HUES48 (cell line): Measurements from ENCODE around the gene CNTF.

Source experiments
- H3K27ac ChIP-seq: one replicate; pipeline ENCODE4 v1.7.0; 2013; ENCODE audit warnings: low read depth, low read length, inconsistent platforms
- H3K27me3 ChIP-seq: 2 replicates; pipeline ENCODE4 v1.6.1; 2013; ENCODE audit warnings: mild to moderate bottlenecking, low read length; ENCODE audit not compliant: control insufficient read depth, insufficient read depth
- H3K36me3 ChIP-seq: 2 replicates; pipeline ENCODE4 v1.6.1; 2013; ENCODE audit warnings: low read length; ENCODE audit not compliant: control insufficient read depth, insufficient read depth
- H3K4me1 ChIP-seq: 2 replicates; pipeline ENCODE4 v1.6.1; 2013; ENCODE audit warnings: mild to moderate bottlenecking, low read length; ENCODE audit not compliant: control insufficient read depth, insufficient read depth
- H3K4me3 ChIP-seq: 2 replicates; pipeline ENCODE4 v1.5.1; 2013; ENCODE audit warnings: mild to moderate bottlenecking, low read depth, low read length
- H3K9ac ChIP-seq: 2 replicates; pipeline ENCODE4 v1.6.1; 2013; ENCODE audit warnings: mild to moderate bottlenecking, low read depth, low read length, moderate library complexity
- H3K9me3 ChIP-seq: 2 replicates; pipeline ENCODE4 v1.6.1; 2013; ENCODE audit warnings: low read length; ENCODE audit not compliant: control insufficient read depth, insufficient read depth

CNTF gene

GRCh38 chr11:58606930-58607714 is 15.3 kb upstream of the CNTF start:
- no peak overlapping the region for H3K27ac ChIP-seq
- no peaks in the 10 kb centered on the region for H3K4me1 ChIP-seq
- H3K4me3 ChIP-seq, result no peak overlapping the region
- H3K9me3 ChIP-seq, result no peaks in the 10 kb centered on the region
- peaks cover 38% of the 10 kb centered on the region for H3K36me3 ChIP-seq
- H3K27me3 ChIP-seq, result no peaks in the 10 kb centered on the region
- no peak overlapping the region for H3K9ac ChIP-seq

- Histone ChIP-seq H3K4me3 (no peak overlapping the region), H3K9ac (no peak overlapping the region), H3K27ac (no peak overlapping the region), H3K27me3 (no peaks in the 10 kb centered on the region), H3K9me3 (no peaks in the 10 kb centered on the region), H3K36me3 (peaks cover 50% of the 10 kb centered on the region), H3K4me1 (no peaks in the 10 kb centered on the region)
These were observed 14.1 kb upstream of the CNTF start for GRCh38 chr11:58608331-58608730.

DNA sequence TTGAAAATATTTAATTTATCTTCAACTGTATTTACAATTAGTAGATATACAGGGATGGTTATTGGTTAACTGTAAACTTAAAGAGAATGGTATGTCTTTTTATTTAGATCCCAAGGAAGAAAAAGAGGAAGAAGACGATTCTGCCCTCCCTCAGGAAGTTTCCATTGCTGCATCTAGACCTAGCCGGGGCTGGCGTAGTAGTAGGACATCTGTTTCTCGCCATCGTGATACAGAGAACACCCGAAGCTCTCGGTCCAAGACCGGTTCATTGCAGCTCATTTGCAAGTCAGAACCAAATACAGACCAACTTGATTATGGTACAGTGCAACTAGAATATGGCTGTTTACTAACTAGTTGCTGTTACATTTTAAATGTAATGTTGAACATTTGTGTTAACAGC is 12.7 kb upstream of the CNTF start:
- peaks cover 61% of the 10 kb centered on the region for H3K36me3 ChIP-seq
- H3K27me3 ChIP-seq, result no peaks in the 10 kb centered on the region
- H3K4me1 ChIP-seq, result no peaks in the 10 kb centered on the region
- H3K4me3 ChIP-seq, result no peak overlapping the region
- no peak overlapping the region for H3K9ac ChIP-seq
- H3K9me3 ChIP-seq, result no peaks in the 10 kb centered on the region
- H3K27ac ChIP-seq, result no peak overlapping the region

GRCh38 chr11:58613228-58613627 is 9.2 kb upstream of the CNTF start:
- no peaks in the 10 kb centered on the region for H3K27me3 ChIP-seq
- H3K27ac ChIP-seq, result no peak overlapping the region
- H3K9me3 ChIP-seq, result no peaks in the 10 kb centered on the region

DNA sequence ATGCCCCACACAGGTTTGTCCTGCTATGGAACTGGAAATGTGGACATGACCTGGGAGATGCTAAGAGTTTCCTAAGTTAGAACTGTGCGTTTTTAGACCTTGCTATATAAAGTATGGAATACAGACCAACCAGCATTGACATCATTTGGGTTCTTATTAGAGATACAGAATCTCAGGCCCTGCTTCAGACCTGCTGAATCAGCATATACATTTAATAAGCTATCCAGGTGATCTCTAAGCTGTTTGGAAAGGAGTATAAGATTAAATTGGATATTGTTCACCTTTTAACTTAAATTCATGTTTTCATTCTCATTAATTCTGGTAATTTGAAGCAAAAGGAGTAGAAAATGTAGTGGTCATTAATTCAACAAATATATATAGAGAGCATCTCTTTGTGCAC is 6.9 kb upstream of the CNTF start:
- no peak overlapping the region for H3K27ac ChIP-seq
- no peaks in the 10 kb centered on the region for H3K27me3 ChIP-seq
- peaks cover 99% of the 10 kb centered on the region for H3K36me3 ChIP-seq
- no peak overlapping the region for H3K4me3 ChIP-seq
- H3K9ac ChIP-seq, result no peak overlapping the region
- H3K9me3 ChIP-seq, result no peaks in the 10 kb centered on the region
- no peaks in the 10 kb centered on the region for H3K4me1 ChIP-seq

More at GRCh38 chr11:58613228-58613627, 9.2 kb upstream of the CNTF start:
- no peak overlapping the region for H3K4me3 ChIP-seq
- H3K36me3 ChIP-seq, result peaks cover 92% of the 10 kb centered on the region
- no peak overlapping the region for H3K9ac ChIP-seq
- no peaks in the 10 kb centered on the region for H3K4me1 ChIP-seq

- Histone ChIP-seq H3K27me3 (no peaks in the 10 kb centered on the region), H3K36me3 (peaks cover 99% of the 10 kb centered on the region), H3K27ac (no peak overlapping the region), H3K9me3 (no peaks in the 10 kb centered on the region), H3K4me3 (no peak overlapping the region), H3K9ac (no peak overlapping the region), H3K4me1 (no peaks in the 10 kb centered on the region)
These were observed 5.9 kb upstream of the CNTF start for GRCh38 chr11:58616594-58616993.

GRCh38 chr11:58617976-58618557 is 4.4 kb upstream of the CNTF start:
- peaks cover 99% of the 10 kb centered on the region for H3K36me3 ChIP-seq
- H3K4me1 ChIP-seq, result no peaks in the 10 kb centered on the region
- no peak overlapping the region for H3K27ac ChIP-seq
- no peak overlapping the region for H3K4me3 ChIP-seq
- no peaks in the 10 kb centered on the region for H3K9me3 ChIP-seq
- H3K27me3 ChIP-seq, result no peaks in the 10 kb centered on the region
- no peak overlapping the region for H3K9ac ChIP-seq

DNA sequence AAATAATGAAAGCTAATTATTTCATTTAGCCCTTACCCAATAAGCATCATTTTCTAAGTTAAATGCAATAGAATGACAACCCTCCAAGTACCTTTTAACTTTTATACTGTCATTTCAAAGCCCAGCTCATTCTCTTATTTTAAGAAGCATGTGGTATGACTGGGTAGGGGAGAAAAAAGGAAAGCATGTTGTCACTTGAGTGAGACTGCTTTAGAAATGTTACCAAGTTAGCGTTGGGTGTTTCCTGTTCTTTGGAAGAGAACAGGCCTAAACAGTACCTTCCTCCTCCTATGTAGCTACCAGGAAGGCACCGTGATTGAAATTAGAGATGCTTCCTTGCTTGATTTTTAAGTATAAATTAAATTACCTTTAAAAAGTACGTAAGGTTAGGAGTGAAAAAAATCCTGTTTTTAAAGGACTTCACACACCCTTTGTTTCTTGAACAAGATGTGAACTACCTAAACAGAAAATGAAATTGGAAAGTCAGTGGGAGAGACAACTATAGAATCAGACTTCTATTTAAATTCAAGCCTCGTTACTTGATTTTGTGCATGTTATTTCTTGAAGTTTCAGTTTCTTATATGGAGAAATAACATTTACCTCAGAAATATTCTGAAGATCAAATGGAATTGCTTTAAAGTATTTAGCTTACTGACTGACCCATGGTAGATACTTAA is 741 bp upstream of the CNTF start:
- H3K36me3 ChIP-seq, result peaks cover 97% of the 10 kb centered on the region
- no peak overlapping the region for H3K9ac ChIP-seq
- no peaks in the 10 kb centered on the region for H3K9me3 ChIP-seq
- peaks cover 11% of the 10 kb centered on the region for H3K4me1 ChIP-seq
- no peak overlapping the region for H3K4me3 ChIP-seq
- H3K27me3 ChIP-seq, result no peaks in the 10 kb centered on the region
- H3K27ac ChIP-seq, result no peak overlapping the region

- H3K27ac ChIP-seq, result no peak overlapping the region
- no peak overlapping the region for H3K9ac ChIP-seq
- H3K27me3 ChIP-seq, result no peaks in the 10 kb centered on the region
- peaks cover 11% of the 10 kb centered on the region for H3K4me1 ChIP-seq
- H3K36me3 ChIP-seq, result peaks cover 75% of the 10 kb centered on the region
- no peak overlapping the region for H3K4me3 ChIP-seq
- H3K9me3 ChIP-seq, result no peaks in the 10 kb centered on the region
These were observed 2.6 kb downstream of the CNTF start for GRCh38 chr11:58625086-58625485.

DNA sequence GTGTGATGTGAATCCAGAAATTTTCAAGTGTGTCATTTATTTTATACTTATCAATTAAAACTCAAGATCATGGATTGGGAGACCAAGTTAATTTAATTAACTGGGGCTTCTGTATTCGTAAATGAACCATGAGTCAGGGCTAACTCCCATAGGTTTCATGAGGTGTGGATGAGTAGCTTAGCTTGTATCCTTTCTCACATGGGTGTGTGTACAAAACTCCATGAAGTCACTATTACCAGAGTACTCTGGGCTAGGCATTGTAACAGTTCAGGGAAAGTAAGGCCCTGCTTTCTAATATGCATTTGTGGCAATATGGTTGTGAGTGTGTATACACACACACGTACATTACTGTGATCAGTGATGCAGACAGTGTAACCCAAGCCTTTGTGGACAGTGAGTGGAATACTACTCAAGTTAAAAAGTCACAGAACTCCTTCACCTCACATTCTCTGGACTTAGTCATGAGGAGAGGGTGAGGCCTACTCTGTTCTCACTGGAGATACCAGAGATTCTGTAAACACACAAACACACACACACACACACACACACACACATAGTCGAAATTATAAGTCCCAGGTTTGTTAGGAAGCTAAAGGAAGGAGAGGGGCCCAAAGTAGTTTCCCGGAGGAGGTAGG is 3.5 kb downstream of the CNTF start:
- peaks cover 11% of the 10 kb centered on the region for H3K4me1 ChIP-seq

More for the DNA sequence above, 3.5 kb downstream of the CNTF start:
- Histone ChIP-seq H3K4me3 (no peak overlapping the region), H3K9me3 (no peaks in the 10 kb centered on the region), H3K27me3 (no peaks in the 10 kb centered on the region), H3K9ac (no peak overlapping the region), H3K27ac (no peak overlapping the region), H3K36me3 (peaks cover 67% of the 10 kb centered on the region)
